HepG2 (cell line): ENCODE results near the gene GMPR. TPM values are rescaled to one million over a fixed set of nuclear protein-coding genes. Genes with fewer than 3 reads are reported as not detected.

Source experiments
- CCAR2 ChIP-seq: fragments of 200-400 bp; formaldehyde crosslinking; optimal IDR thresholded peaks from 2 replicates; pipeline ENCODE3; 2018; ENCODE audit warnings: low read depth, mild to moderate bottlenecking, low read length, moderate library complexity
- ELF3 ChIP-seq: IDR thresholded peaks from 2 replicates; pipeline ENCODE4 v1.6.1; 2016; ENCODE audit warnings: missing genetic modification reagents, missing compliant biosample characterization
- FOXA1 ChIP-seq, 2 experiments: fragments of 450-650 bp in 1 of 2; sonication (generic) in 1 of 2; formaldehyde crosslinking in 1 of 2; IDR thresholded peaks; 2 replicates each; pipeline versions ENCODE4 v1.4.0 to v1.6.1; 2016 to 2020; ENCODE audit warnings: missing genetic modification reagents in 1 of 2
- FOXA3 ChIP-seq: IDR thresholded peaks from 2 replicates; pipeline ENCODE4 v1.6.1; 2016; ENCODE audit warnings: missing genetic modification reagents, missing compliant biosample characterization
- FOXP1 ChIP-seq, 2 experiments: fragments of 450-650 bp in 1 of 2; IDR thresholded peaks; 2 replicates each; pipeline ENCODE4 v1.6.1; 2017 to 2018; ENCODE audit warnings: antibody characterized with exemption in 1 of 2
- GFI1 ChIP-seq: sonication (generic); formaldehyde crosslinking; IDR thresholded peaks from 2 replicates; pipeline ENCODE4 v1.5.0; 2020; ENCODE audit warnings: missing genetic modification reagents, mild to moderate bottlenecking, borderline replicate concordance
- HNRNPH1 ChIP-seq: fragments of 200-400 bp; formaldehyde crosslinking; optimal IDR thresholded peaks from 2 replicates; pipeline ENCODE3; 2017; ENCODE audit warnings: mild to moderate bottlenecking, low read depth, low read length
- ISL2 ChIP-seq: sonication (generic); formaldehyde crosslinking; IDR thresholded peaks from 2 replicates; pipeline ENCODE4 v1.5.0; 2020; ENCODE audit warnings: missing genetic modification reagents
- RBM22 ChIP-seq: fragments of 200-400 bp; formaldehyde crosslinking; optimal IDR thresholded peaks from 2 replicates; pipeline ENCODE3; 2017; ENCODE audit warnings: mild to moderate bottlenecking, low read length, moderate library complexity
- SOX6 ChIP-seq, 2 experiments: fragments of 450-650 bp in 1 of 2; sonication (generic) in 1 of 2; formaldehyde crosslinking in 1 of 2; IDR thresholded peaks; 2 replicates each; pipeline versions ENCODE4 v1.4.0 to v1.6.1; 2017 to 2020; ENCODE audit warnings: antibody characterized with exemption in 1 of 2, mild to moderate bottlenecking in 1 of 2, missing genetic modification reagents in 1 of 2
- TCF7 ChIP-seq: sonication (generic); IDR thresholded peaks from 2 replicates; pipeline ENCODE4 v1.6.1; 2016; ENCODE audit warnings: antibody characterized with exemption, low read depth
- ZBTB8A ChIP-seq: sonication (generic); formaldehyde crosslinking; IDR thresholded peaks from 2 replicates; pipeline ENCODE4 v1.4.0; 2020; ENCODE audit warnings: mild to moderate bottlenecking, low read depth, missing genetic modification reagents, borderline replicate concordance
- ZNF3 ChIP-seq: IDR thresholded peaks from 2 replicates; pipeline ENCODE4 v1.7.0; 2017; ENCODE audit warnings: inconsistent platforms
- ZNF446 ChIP-seq: sonication (generic); formaldehyde crosslinking; IDR thresholded peaks from 2 replicates; pipeline ENCODE4 v1.5.0; 2020; ENCODE audit warnings: mild to moderate bottlenecking, missing genetic modification reagents
- ZNF7 ChIP-seq: IDR thresholded peaks from 2 replicates; pipeline ENCODE4 v1.6.1; 2016; ENCODE audit warnings: missing biosample characterization, missing genetic modification reagents
- ZNF768 ChIP-seq: sonication (generic); formaldehyde crosslinking; IDR thresholded peaks from 2 replicates; pipeline ENCODE4 v1.4.0; 2020; ENCODE audit warnings: missing genetic modification reagents
- ZNF83 ChIP-seq: sonication (generic); formaldehyde crosslinking; IDR thresholded peaks from 2 replicates; pipeline ENCODE4 v1.4.0; 2020; ENCODE audit warnings: missing genetic modification reagents, mild to moderate bottlenecking, borderline replicate concordance
- polyA plus RNA-seq, 8 experiments: library from polyadenylated mRNA; depleted of rRNA in 3 of 8; stranded (reverse) in 7 of 8; unstranded in 1 of 8; fragments of >200 nt; fragmentation: Illumina TruSeq in 4 of 8; extraction: Trizol in 4 of 8; gene quantifications; 2 replicates each; pipeline versions ENCODE4 v1.2.1 to v1.2.3, GENCODE V29; 2011 to 2016; ENCODE audit warnings: low read depth in 4 of 8, missing spikeins in 1 of 8, mixed read lengths in 1 of 8; ENCODE audit not compliant: insufficient read depth in 1 of 8
- total RNA-seq, 5 experiments: library from RNA; depleted of rRNA; stranded (reverse); fragments of >200 nt; fragmentation: Illumina TruSeq; extraction: Trizol; gene quantifications; 2 replicates each; pipeline ENCODE4 v1.2.3, GENCODE V29; 2016; ENCODE audit warnings: low read depth in 1 of 5
- TF ChIP-seq, protein P1 (sequence below): IDR thresholded peaks from 2 replicates; pipeline ENCODE4 v1.6.1; 2018; ENCODE audit warnings: missing genetic modification reagents, mild to moderate bottlenecking, missing compliant biosample characterization
- TF ChIP-seq, protein P2 (sequence below): sonication (generic); formaldehyde crosslinking; IDR thresholded peaks from 2 replicates; pipeline ENCODE4 v1.4.0; 2020; ENCODE audit warnings: missing genetic modification reagents
- TF ChIP-seq, protein P3 (sequence below): sonication (generic); formaldehyde crosslinking; IDR thresholded peaks from 2 replicates; pipeline ENCODE4 v1.5.1; 2020; ENCODE audit warnings: mild to moderate bottlenecking, missing genetic modification reagents, moderate library complexity
- TF ChIP-seq, protein P4 (sequence below): IDR thresholded peaks from 2 replicates; pipeline ENCODE4 v1.6.1; 2016; ENCODE audit warnings: low read depth, borderline replicate concordance

The GMPR gene
- total and polyA plus RNA-seq, 2 of the 13 experiments (the other 11 are each of a cell fraction or from before 2014, with no cell fraction given), result not detected

DNA sequence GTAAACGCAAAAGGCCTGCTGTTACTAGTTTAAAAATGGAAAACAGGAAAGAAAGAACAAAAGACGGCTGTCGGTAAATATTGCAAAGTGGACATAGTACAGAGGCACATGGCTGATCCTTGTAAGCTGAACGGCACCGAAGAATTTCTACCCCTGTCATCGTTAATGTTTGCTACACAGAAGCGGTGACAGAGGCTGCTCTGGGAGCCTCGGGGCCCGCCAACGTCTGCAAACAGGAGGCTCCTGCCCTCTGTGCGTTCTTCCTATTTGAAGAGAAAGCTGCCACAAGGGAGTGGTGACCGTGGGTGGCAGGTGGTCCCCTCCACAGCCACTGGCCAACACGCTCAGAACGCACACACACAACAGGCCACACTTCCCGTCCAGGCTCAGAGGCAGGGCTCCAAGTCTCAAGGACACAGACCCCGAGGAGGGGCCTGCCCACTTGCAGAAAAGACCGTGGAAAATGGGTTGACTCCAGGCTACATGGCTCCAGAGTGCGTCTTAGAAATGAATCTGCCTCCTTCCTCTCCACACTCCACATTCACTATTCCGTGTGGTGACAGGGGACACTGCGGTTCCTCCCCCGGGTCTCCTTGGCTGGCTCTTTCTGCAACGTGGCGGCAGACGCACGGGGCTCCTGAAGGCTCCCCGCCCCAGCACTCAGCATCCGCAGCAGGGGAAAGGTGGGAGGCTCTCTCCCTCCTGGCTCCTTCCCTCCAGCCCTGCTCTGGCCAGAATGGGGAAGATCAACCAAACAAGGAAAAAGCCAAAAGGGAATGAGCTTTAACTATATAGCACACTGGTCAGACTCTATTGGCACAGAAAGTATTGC, 64.5 kb downstream of the GMPR start (continued):
- TF ChIP-seq SOX6 (IDR thresholded peaks at IDR 0.05) (no peak), SOX6 (CRISPR knock-in tag; IDR thresholded peaks at IDR 0.05) (peak; percentile 79), HNRNPH1 (no peak), ZNF446 (CRISPR knock-in tag) (no peak), CCAR2 (no peak), TCF7 (peak; percentile 34; the same call in 1 of the 2 replicates), ZNF83 (0 out of 2 replicates have a peak, but pooled peaks have one; percentile 41), ISL2 (CRISPR knock-in tag) (no peak), ZNF7 (no peak), ELF3 (CRISPR knock-in tag) (peak; percentile 43), FOXA3 (CRISPR knock-in tag) (peak; percentile 63), RBM22 (peak; percentile 17), ZNF3 (CRISPR knock-in tag) (no peak), ZNF768 (peak; percentile 13; the same call in 1 of the 2 replicates), ZBTB8A (CRISPR knock-in tag) (no peak), GFI1 (CRISPR knock-in tag) (no peak), FOXP1 (IDR thresholded peaks at IDR 0.05) (no peak), FOXP1 (CRISPR knock-in tag; IDR thresholded peaks at IDR 0.05) (peak; percentile 29; the same call in 1 of the 2 replicates), FOXA1 (IDR thresholded peaks at IDR 0.05) (no peak), FOXA1 (CRISPR knock-in tag; IDR thresholded peaks at IDR 0.05) (0 out of 2 replicates have a peak, but pooled peaks have one; percentile 20)
- TF ChIP-seq, protein P1, sequence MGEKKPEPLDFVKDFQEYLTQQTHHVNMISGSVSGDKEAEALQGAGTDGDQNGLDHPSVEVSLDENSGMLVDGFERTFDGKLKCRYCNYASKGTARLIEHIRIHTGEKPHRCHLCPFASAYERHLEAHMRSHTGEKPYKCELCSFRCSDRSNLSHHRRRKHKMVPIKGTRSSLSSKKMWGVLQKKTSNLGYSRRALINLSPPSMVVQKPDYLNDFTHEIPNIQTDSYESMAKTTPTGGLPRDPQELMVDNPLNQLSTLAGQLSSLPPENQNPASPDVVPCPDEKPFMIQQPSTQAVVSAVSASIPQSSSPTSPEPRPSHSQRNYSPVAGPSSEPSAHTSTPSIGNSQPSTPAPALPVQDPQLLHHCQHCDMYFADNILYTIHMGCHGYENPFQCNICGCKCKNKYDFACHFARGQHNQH (CRISPR knock-in tag), result 0 out of 2 replicates have a peak, but pooled peaks have one; percentile 27
- TF ChIP-seq, protein P2, sequence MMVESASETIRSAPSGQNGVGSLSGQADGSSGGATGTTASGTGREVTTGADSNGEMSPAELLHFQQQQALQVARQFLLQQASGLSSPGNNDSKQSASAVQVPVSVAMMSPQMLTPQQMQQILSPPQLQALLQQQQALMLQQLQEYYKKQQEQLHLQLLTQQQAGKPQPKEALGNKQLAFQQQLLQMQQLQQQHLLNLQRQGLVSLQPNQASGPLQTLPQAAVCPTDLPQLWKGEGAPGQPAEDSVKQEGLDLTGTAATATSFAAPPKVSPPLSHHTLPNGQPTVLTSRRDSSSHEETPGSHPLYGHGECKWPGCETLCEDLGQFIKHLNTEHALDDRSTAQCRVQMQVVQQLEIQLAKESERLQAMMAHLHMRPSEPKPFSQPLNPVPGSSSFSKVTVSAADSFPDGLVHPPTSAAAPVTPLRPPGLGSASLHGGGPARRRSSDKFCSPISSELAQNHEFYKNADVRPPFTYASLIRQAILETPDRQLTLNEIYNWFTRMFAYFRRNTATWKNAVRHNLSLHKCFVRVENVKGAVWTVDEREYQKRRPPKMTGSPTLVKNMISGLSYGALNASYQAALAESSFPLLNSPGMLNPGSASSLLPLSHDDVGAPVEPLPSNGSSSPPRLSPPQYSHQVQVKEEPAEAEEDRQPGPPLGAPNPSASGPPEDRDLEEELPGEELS (CRISPR knock-in tag), result peak; percentile 42
- TF ChIP-seq, protein P3, sequence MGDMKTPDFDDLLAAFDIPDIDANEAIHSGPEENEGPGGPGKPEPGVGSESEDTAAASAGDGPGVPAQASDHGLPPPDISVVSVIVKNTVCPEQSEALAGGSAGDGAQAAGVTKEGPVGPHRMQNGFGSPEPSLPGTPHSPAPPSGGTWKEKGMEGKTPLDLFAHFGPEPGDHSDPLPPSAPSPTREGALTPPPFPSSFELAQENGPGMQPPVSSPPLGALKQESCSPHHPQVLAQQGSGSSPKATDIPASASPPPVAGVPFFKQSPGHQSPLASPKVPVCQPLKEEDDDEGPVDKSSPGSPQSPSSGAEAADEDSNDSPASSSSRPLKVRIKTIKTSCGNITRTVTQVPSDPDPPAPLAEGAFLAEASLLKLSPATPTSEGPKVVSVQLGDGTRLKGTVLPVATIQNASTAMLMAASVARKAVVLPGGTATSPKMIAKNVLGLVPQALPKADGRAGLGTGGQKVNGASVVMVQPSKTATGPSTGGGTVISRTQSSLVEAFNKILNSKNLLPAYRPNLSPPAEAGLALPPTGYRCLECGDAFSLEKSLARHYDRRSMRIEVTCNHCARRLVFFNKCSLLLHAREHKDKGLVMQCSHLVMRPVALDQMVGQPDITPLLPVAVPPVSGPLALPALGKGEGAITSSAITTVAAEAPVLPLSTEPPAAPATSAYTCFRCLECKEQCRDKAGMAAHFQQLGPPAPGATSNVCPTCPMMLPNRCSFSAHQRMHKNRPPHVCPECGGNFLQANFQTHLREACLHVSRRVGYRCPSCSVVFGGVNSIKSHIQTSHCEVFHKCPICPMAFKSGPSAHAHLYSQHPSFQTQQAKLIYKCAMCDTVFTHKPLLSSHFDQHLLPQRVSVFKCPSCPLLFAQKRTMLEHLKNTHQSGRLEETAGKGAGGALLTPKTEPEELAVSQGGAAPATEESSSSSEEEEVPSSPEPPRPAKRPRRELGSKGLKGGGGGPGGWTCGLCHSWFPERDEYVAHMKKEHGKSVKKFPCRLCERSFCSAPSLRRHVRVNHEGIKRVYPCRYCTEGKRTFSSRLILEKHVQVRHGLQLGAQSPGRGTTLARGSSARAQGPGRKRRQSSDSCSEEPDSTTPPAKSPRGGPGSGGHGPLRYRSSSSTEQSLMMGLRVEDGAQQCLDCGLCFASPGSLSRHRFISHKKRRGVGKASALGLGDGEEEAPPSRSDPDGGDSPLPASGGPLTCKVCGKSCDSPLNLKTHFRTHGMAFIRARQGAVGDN (CRISPR knock-in tag), result peak; percentile 74
- TF ChIP-seq, protein P4, sequence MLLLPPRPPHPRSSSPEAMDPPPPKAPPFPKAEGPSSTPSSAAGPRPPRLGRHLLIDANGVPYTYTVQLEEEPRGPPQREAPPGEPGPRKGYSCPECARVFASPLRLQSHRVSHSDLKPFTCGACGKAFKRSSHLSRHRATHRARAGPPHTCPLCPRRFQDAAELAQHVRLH (CRISPR knock-in tag), result no peak
